Measurements from ENCODE around the gene PHETA1.
"Not testable (repeated sequence)": the region's sequence is repeated elsewhere in the genome, so short reads cannot be mapped to it uniquely, and the experiment has no call there.

PHETA1 gene

GRCh38 chr12:111349748-111350520 is 19.0 kb downstream of the PHETA1 start:
- no peak for DNase-seq (ENCODE audit: low read depth, low spot score)

- DNase-seq (ENCODE audit: low read depth, low spot score): no peak
Measured at GRCh38 chr12:111349101-111349747, 19.7 kb downstream of the PHETA1 start.

- DNase-seq (ENCODE audit: low read depth, low spot score): no peak
Measured at GRCh38 chr12:111347891-111348644, 20.8 kb downstream of the PHETA1 start.

GRCh38 chr12:111344254-111344875 is 24.5 kb downstream of the PHETA1 start:
- DNase-seq (ENCODE audit: low read depth, low spot score): no peak

- no peak for DNase-seq (ENCODE audit: low read depth, low spot score)
Measured at GRCh38 chr12:111343181-111343580, 25.7 kb downstream of the PHETA1 start.

GRCh38 chr12:111342376-111342775 is 26.5 kb downstream of the PHETA1 start:
- no peak for DNase-seq (ENCODE audit: low read depth, low spot score)

GRCh38 chr12:111341426-111342065 is 27.3 kb downstream of the PHETA1 start:
- DNase-seq (ENCODE audit: low read depth, low spot score): no peak

- DNase-seq (ENCODE audit: low read depth, low spot score): not testable (repeated sequence)
Measured at GRCh38 chr12:111340680-111341079, 28.2 kb downstream of the PHETA1 start.

GRCh38 chr12:111340231-111340630 is 28.7 kb downstream of the PHETA1 start:
- DNase-seq (ENCODE audit: low read depth, low spot score): no peak

- DNase-seq (ENCODE audit: low read depth, low spot score): no peak
Measured at GRCh38 chr12:111339321-111339938, 29.5 kb downstream of the PHETA1 start.

- DNase-seq (ENCODE audit: low read depth, low spot score): no peak
Measured at GRCh38 chr12:111338096-111338495, 30.8 kb downstream of the PHETA1 start.

- no peak for DNase-seq (ENCODE audit: low read depth, low spot score)
Measured at GRCh38 chr12:111337371-111337770, 31.5 kb downstream of the PHETA1 start.

GRCh38 chr12:111336411-111336810 is 32.5 kb downstream of the PHETA1 start:
- DNase-seq (ENCODE audit: low read depth, low spot score): not testable (repeated sequence)

GRCh38 chr12:111335811-111336210 is 33.1 kb downstream of the PHETA1 start:
- no peak for DNase-seq (ENCODE audit: low read depth, low spot score)

GRCh38 chr12:111335301-111335700 is 33.6 kb downstream of the PHETA1 start:
- DNase-seq (ENCODE audit: low read depth, low spot score): not testable (repeated sequence)

- no peak for DNase-seq (ENCODE audit: low read depth, low spot score)
Measured at GRCh38 chr12:111334393-111334915, 34.4 kb downstream of the PHETA1 start.

- no peak for DNase-seq (ENCODE audit: low read depth, low spot score)
Measured at GRCh38 chr12:111330800-111331752, 37.8 kb downstream of the PHETA1 start.

GRCh38 chr12:111328138-111328537 is 40.8 kb downstream of the PHETA1 start:
- no peak for DNase-seq (ENCODE audit: low read depth, low spot score)

GRCh38 chr12:111327474-111327873 is 41.4 kb downstream of the PHETA1 start:
- DNase-seq (ENCODE audit: low read depth, low spot score): no peak
